Glutamatergic neuron (in vitro differentiated cells): ENCODE results near the gene SVIL. TPM values are rescaled to one million over a fixed set of nuclear protein-coding genes. Genes with fewer than 3 reads are reported as not detected.
"Not testable (repeated sequence)": the region's sequence is repeated elsewhere in the genome, so short reads cannot be mapped to it uniquely, and the experiment has no call there.

Source experiments
- DNase-seq: peaks from one replicate; pipeline ENCODE4 v3.0.0; 2022
- H3K27ac Mint-ChIP-seq: one replicate; pipeline ENCODE4 v1.8.0; 2020; ENCODE audit warnings: mild to moderate bottlenecking, mixed read lengths, inconsistent platforms; ENCODE audit not compliant: unreplicated experiment
- H3K27me3 Mint-ChIP-seq: one replicate; pipeline ENCODE4 v1.8.0; 2020; ENCODE audit warnings: mild to moderate bottlenecking, moderate library complexity, mixed read lengths, inconsistent platforms; ENCODE audit not compliant: unreplicated experiment
- H3K36me3 Mint-ChIP-seq: one replicate; pipeline ENCODE4 v1.8.0; 2020; ENCODE audit warnings: mild to moderate bottlenecking, mixed read lengths, inconsistent platforms; ENCODE audit not compliant: unreplicated experiment
- H3K4me1 Mint-ChIP-seq: one replicate; pipeline ENCODE4 v1.8.0; 2020; ENCODE audit warnings: mild to moderate bottlenecking, low read depth, mixed read lengths, inconsistent platforms; ENCODE audit not compliant: unreplicated experiment
- H3K4me3 Mint-ChIP-seq: one replicate; pipeline ENCODE4 v1.8.0; 2020; ENCODE audit warnings: mild to moderate bottlenecking, mixed read lengths, inconsistent platforms; ENCODE audit not compliant: unreplicated experiment
- H3K9me3 Mint-ChIP-seq: one replicate; pipeline ENCODE4 v1.8.0; 2020; ENCODE audit warnings: mild to moderate bottlenecking, moderate library complexity, mixed read lengths, inconsistent platforms; ENCODE audit not compliant: unreplicated experiment
- CTCF ChIP-seq: fragments of 200-600 bp; sonication (generic); IDR thresholded peaks from one replicate; pipeline ENCODE4 v1.5.0; 2021; ENCODE audit not compliant: partially characterized antibody, unreplicated experiment
- total RNA-seq: library from RNA; stranded (reverse); fragmentation: NEBNext Ultra II Directional; extraction: Animal tissue kit (Norgen Biotek cat#: 25700); gene quantifications from one replicate; pipeline ENCODE4 v1.2.1, GENCODE V29; 2021; ENCODE audit not compliant: unreplicated experiment

Gene SVIL
- total RNA-seq, 1 donor from 2014 or later, result 117 TPM

GRCh38 chr10:29450405-29450804, 184.4 kb downstream of the SVIL start:
- Mint-ChIP-seq H3K9me3 (peaks cover 13% of the 10 kb centered on the region), H3K27me3 (peaks cover 2% of the 10 kb centered on the region), H3K4me1 (peaks cover 3% of the 10 kb centered on the region), H3K4me3 (no peak overlapping the region), H3K36me3 (no peaks in the 10 kb centered on the region), H3K27ac (no peak overlapping the region)
- DNase-seq, result no peak
- no peak for TF ChIP-seq CTCF

- H3K36me3 Mint-ChIP-seq, result not testable (repeated sequence)
- peak overlapping the region; percentile 33 for H3K27ac Mint-ChIP-seq
Measured at GRCh38 chr10:29448756-29449592, 185.8 kb downstream of the SVIL start.

GRCh38 chr10:29448125-29448524, 186.6 kb downstream of the SVIL start:
- Mint-ChIP-seq H3K9me3 (peaks cover 7% of the 10 kb centered on the region), H3K27me3 (peaks cover 1% of the 10 kb centered on the region)

More at GRCh38 chr10:29448756-29449592, 185.8 kb downstream of the SVIL start:
- TF ChIP-seq CTCF, result peak; percentile 85
- DNase-seq, result peak; percentile 94
- H3K4me1 Mint-ChIP-seq, H3K4me3 Mint-ChIP-seq, H3K9me3 Mint-ChIP-seq, H3K27me3 Mint-ChIP-seq: not testable (repeated sequence)

GRCh38 chr10:29446327-29446726, 188.4 kb downstream of the SVIL start:
- Mint-ChIP-seq H3K36me3 (peaks cover 5% of the 10 kb centered on the region), H3K4me1 (peaks cover 3% of the 10 kb centered on the region), H3K9me3 (peaks cover 4% of the 10 kb centered on the region), H3K27ac (no peak overlapping the region), H3K27me3 (peaks cover 1% of the 10 kb centered on the region), H3K4me3 (no peak overlapping the region)
- no peak for TF ChIP-seq CTCF
- no peak for DNase-seq

More at GRCh38 chr10:29448125-29448524, 186.6 kb downstream of the SVIL start:
- Mint-ChIP-seq H3K4me1 (peaks cover 3% of the 10 kb centered on the region), H3K36me3 (peaks cover 5% of the 10 kb centered on the region), H3K27ac (no peak overlapping the region), H3K4me3 (no peak overlapping the region)
- no peak for DNase-seq
- TF ChIP-seq CTCF, result no peak
